ENCODE measurements around the gene BEAN1.
A peak's percentile ranks its signal among the peaks of the same experiment; 100 is the strongest.

The BEAN1 gene

DNA sequence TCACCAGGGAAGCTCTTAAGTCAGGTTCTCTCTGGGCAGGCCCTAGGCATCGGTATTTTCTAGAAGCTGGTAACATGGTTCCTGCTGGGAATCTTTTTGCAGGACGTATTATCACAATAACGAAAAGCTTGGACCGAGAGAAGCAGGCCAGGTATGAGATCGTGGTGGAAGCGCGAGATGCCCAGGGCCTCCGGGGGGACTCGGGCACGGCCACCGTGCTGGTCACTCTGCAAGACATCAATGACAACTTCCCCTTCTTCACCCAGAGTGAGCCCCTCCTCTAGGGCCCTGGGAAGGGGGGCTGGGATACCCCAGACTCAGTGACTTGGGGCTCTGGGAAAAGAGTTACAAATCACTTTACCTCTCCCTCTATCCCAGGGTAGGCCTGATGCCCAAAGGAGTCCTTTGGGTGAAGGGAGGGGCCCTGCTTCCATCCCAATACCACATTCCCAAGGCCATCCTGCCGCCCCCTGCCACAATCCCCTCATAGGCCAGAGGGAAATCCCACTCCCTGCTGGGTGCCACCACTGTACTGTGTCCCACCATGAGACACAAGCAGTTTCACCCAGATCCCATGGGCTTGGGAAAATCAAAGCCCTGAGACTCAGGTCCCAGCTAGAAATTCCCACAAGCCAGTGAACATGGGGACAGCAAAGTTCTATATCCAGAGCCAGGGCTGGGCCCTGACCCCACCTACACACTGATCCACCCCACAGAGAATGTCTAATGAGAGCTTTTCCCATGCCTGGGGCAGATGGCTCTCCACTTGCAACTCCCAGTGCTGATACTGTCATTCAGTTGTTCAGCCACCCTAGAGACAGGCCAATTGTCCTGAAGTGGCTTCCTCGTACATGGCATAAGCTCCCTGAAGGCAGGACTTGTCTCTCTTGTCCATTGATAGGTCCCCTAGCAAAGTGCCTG lies 37.6 kb upstream of the BEAN1 start:
- ATAC-seq (no peak), DNase-seq (no peak)
- H3K9me3 Mint-ChIP-seq: no peaks in the 10 kb centered on the region
- no peak overlapping the region for H3K27ac Mint-ChIP-seq
- H3K4me3 Mint-ChIP-seq: no peak overlapping the region
- H3K27me3 Mint-ChIP-seq: no peaks in the 10 kb centered on the region
- no peaks in the 10 kb centered on the region for H3K4me1 Mint-ChIP-seq

DNA sequence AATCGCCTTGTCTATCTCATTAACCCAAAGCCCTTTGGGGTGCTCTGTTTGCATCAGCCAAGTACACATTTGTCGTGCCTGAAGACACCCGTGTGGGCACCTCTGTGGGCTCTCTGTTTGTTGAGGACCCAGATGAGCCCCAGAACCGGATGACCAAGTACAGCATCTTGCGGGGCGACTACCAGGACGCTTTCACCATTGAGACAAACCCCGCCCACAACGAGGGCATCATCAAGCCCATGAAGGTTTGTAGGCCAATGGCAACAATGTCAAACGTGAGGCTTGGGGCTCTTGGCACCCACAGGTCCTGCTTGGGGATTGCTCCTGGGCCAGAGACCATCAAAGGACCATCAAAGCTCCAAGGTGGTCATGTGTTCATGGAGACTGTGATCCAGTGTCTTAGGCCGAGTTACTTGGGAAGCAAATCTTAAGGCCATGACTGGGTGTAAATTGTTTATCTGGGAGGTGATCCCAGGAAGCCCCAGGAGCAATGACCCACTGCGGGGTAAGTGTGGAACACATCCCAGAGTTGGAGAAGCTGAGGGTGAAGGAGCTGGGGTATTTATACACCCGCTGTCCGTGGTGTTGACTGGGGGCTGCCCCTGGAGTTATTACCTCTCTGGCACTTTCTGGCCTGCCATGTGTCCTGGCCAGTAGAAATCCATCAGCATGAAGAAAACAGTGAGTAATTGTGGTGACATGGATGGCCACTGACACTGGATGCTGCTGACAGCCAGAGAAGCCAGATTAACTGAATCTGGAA lies 36.6 kb upstream of the BEAN1 start:
- Mint-ChIP-seq H3K9me3 (no peaks in the 10 kb centered on the region), H3K27ac (peak overlapping the region in 1 of 2 donors; percentile 60), H3K4me1 (no peaks in the 10 kb centered on the region), H3K4me3 (no peak overlapping the region), H3K27me3 (no peaks in the 10 kb centered on the region)
- DNase-seq: no peak
- no peak for ATAC-seq

DNA sequence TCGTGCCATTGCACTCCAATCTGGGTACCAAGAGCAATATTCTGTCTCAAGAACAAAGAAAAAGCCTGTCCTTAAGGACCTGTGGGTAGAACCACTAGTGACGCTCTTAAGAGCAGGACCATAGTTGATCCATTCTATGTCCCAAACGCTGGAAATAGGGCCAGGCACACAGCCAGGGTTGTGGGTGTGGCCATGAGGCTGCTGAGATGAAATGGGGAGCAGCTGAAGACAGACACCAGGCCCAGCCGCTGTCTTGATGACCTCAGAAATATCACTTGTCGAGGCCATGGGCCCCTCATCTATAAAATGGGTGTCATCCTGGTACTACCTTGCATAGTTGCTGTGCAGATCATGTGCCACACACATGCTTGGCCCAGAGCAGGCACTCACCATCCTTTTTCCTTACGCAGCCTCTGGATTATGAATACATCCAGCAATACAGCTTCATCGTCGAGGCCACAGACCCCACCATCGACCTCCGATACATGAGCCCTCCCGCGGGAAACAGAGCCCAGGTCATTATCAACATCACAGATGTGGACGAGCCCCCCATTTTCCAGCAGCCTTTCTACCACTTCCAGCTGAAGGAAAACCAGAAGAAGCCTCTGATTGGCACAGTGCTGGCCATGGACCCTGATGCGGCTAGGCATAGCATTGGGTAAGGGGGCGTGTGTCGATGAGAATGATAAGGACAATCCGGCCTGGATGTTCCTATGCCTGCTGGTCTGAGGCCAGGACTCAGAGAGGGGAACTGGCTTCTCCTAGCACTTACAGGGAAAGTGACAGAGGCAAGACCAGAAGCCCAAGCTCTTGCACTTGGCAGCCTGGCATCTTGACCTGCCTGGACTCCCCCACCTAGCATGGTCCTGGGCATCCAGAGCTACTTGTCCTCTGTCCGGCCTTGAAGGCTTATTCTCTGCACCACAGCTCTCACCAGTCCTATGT lies 35.1 kb upstream of the BEAN1 start:
- no peaks in the 10 kb centered on the region for H3K9me3 Mint-ChIP-seq
- H3K4me3 Mint-ChIP-seq: no peak overlapping the region
- H3K27ac Mint-ChIP-seq: no peak overlapping the region

DNA sequence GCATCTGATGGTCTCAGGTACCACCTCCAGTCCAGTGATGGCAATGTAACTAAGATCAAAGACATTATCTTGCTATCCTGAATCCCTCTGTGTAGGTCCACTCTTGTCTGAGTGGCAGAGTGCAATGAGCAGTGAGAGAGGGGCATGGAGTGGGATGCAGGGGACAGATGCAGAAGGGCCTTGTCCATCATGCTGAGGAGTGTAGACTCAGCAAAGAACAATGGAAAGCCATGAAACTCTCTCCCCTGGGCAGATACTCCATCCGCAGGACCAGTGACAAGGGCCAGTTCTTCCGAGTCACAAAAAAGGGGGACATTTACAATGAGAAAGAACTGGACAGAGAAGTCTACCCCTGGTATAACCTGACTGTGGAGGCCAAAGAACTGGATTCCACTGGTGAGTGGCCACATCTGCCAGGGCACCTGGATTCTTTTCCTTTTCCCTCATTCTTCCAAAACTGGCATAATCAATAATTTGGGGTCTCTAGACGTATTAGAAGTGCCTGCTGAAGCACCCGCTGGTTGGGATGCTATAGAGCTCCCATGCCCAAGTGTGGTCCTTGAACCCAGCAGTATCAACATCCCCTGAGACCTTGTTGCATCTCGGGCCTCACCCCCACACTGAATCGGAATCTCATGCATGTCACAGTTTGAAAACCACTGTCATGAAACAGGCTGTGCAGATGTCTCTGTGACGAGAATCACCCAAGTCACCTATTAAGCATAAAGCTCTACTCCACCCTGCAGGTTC lies 31.1 kb upstream of the BEAN1 start:
- peaks cover 12% of the 10 kb centered on the region for H3K27me3 Mint-ChIP-seq
- no peaks in the 10 kb centered on the region for H3K4me1 Mint-ChIP-seq
- no peaks in the 10 kb centered on the region for H3K9me3 Mint-ChIP-seq
- H3K4me3 Mint-ChIP-seq: no peak overlapping the region
- no peak overlapping the region for H3K27ac Mint-ChIP-seq
- ATAC-seq (no peak), DNase-seq (no peak)

More for the DNA sequence above, 35.1 kb upstream of the BEAN1 start:
- no peak for ATAC-seq
- DNase-seq: no peak
- Mint-ChIP-seq H3K4me1 (no peaks in the 10 kb centered on the region), H3K27me3 (no peaks in the 10 kb centered on the region)

DNA sequence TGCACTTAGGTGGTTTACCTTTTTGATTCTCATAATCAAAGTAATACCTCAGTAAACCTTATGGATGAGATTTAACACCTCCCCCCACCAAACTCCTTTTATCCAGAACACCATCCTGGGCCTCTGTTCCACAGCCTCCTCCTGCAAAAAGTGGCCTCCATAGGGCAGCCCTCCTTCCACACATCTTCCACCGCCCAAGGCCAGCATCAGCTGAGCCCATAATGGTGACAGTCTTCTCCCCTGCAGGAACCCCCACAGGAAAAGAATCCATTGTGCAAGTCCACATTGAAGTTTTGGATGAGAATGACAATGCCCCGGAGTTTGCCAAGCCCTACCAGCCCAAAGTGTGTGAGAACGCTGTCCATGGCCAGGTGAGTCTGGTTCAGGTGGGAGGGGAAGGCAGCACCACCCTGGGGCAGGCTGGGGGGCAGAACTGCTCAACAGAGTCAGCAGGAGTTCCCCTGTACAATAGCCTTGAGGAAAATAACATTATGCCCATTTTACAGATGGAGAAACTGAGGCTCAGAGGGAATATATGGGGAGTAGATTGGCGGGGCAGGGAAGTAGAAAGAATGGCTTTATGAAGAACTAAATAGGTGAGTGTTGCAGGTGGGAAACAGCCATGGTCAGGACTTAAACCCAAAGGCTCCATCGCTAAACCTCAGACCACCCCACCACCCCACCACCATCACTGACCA lies 29.2 kb upstream of the BEAN1 start:
- Mint-ChIP-seq H3K27me3 (peaks cover 12% of the 10 kb centered on the region), H3K9me3 (no peaks in the 10 kb centered on the region), H3K4me3 (no peak overlapping the region), H3K27ac (no peak overlapping the region), H3K4me1 (no peaks in the 10 kb centered on the region)
- no peak for DNase-seq
- ATAC-seq: no peak

DNA sequence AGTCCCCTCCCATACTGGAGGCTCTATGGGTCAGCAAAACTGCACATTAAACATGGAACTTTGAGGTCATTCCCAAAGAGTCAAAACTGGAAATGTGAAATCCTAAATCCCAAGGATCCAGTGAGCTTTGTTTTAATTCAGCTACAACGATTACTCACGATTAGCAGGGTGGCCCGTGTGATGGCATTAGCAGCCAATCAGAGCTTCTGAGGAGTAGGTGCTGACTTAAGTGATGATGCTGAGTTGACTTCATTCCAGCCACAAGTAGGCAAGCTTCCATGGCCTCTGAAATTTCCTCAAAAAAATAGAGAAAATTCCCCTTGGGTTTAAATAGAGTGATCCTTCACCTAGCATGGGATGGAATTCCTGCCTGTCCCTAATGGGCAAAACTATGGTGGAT lies 28.1 kb upstream of the BEAN1 start:
- DNase-seq (no peak), ATAC-seq (no peak)
- H3K4me1 Mint-ChIP-seq: no peaks in the 10 kb centered on the region
- no peaks in the 10 kb centered on the region for H3K9me3 Mint-ChIP-seq
- no peak overlapping the region for H3K4me3 Mint-ChIP-seq
- peaks cover 12% of the 10 kb centered on the region for H3K27me3 Mint-ChIP-seq
- H3K27ac Mint-ChIP-seq: no peak overlapping the region

DNA sequence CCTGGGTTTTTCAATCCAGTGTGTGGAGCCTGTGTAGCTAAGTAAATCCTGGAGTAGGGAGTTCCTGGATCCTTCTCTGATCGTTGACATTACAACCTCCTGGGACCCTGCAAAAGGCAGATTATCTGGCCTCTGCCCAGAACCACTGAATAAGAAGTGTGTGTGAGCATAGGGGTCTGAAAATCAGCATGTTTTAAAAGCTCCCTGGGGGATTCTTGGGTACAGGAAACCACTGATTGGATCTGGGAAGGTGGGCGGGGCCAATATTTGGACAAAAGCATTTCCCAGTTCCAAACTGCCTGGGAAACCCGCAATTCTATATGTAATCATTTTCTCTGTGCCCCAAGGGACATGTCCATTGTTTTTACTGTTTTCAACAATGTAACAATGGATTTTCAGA lies 27.2 kb upstream of the BEAN1 start:
- H3K4me3 Mint-ChIP-seq: no peak overlapping the region
- no peaks in the 10 kb centered on the region for H3K4me1 Mint-ChIP-seq
- no peak overlapping the region for H3K27ac Mint-ChIP-seq
- no peaks in the 10 kb centered on the region for H3K9me3 Mint-ChIP-seq
- ATAC-seq: no peak
- H3K27me3 Mint-ChIP-seq: peaks cover 15% of the 10 kb centered on the region
- DNase-seq: no peak

DNA sequence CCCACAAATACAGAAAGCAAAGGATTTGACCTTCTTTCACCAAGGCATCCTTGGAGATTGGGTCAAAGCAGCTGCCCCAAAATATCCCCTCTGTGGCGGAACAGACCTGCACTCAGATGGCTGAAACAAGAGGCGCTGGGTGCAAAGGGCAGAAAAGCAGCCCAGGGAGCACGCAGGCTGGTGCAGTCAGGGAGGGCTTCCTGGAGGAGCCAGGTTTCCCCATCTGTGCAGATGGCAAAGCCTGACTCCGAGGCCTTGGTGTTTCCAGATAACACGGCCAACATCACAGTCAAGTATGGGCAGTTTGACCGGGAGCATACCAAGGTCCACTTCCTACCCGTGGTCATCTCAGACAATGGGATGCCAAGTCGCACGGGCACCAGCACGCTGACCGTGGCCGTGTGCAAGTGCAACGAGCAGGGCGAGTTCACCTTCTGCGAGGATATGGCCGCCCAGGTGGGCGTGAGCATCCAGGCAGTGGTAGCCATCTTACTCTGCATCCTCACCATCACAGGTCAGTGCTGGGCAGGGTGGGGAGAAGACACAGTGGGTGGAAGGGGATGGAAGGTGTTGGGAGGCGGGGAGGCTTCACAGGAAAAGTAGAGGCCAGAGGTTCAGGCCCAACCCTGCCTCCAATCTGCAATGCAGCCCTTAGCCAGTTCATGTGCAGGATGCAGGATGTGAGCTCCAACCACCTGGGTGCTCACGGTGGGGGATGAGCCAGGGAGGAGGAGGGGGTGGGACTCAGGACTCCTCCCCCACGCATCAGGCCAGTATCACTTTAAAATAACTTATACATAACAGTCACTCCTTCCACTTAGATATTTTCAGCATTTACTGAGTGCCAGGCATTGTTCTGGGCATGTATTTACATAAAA lies 26.4 kb upstream of the BEAN1 start:
- DNase-seq: no peak
- no peaks in the 10 kb centered on the region for H3K4me1 Mint-ChIP-seq
- no peak for ATAC-seq
- H3K4me3 Mint-ChIP-seq: no peak overlapping the region
- H3K9me3 Mint-ChIP-seq: no peaks in the 10 kb centered on the region
- no peak overlapping the region for H3K27ac Mint-ChIP-seq
- peaks cover 23% of the 10 kb centered on the region for H3K27me3 Mint-ChIP-seq

DNA sequence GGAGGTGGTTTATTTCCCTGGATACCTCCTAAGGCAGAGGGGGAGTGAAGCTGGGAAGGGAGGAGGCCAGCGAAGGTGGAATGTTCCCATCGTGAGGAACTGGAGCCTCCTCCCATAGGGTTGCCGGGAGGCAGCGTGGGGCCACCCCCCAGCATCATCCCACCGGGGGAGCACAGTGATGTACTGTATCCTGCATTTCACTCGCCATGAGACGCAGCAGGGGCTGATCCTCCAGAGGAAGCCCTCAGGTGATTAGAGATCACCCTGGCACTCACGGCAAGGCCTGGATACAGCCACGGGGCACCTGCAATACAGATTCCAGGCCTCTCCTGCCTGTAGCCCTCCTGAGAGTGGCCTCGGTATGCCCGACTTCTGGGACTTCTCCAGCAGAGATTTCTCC lies 25.5 kb upstream of the BEAN1 start:
- Mint-ChIP-seq H3K9me3 (no peaks in the 10 kb centered on the region), H3K4me3 (no peak overlapping the region), H3K27me3 (peaks cover 31% of the 10 kb centered on the region), H3K4me1 (no peaks in the 10 kb centered on the region), H3K27ac (no peak overlapping the region)
- DNase-seq: no peak
- no peak for ATAC-seq

DNA sequence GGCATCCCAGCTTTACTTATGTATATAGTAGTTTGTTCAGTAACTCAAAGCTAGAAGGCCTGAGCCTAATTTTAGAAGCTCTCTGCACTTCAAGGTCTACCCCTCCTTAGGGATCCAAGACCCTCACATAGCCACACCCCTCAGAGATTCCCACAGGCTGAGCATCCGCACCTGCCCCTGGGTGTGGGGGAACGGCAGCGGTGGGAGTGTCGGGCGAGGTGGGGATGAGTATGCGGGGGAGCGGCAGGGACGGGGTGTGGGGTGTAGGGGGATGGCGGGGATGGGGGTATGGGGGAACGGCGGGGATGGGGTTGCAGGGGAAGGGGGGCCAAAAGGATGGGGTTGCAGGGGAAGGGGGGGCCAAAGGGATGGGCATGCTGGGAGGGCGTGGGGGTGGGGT lies 24.9 kb upstream of the BEAN1 start:
- Mint-ChIP-seq H3K9me3 (no peaks in the 10 kb centered on the region), H3K4me1 (peaks cover 5% of the 10 kb centered on the region), H3K27ac (no peak overlapping the region), H3K27me3 (peaks cover 31% of the 10 kb centered on the region), H3K4me3 (no peak overlapping the region)
- ATAC-seq (no peak), DNase-seq (no peak)

DNA sequence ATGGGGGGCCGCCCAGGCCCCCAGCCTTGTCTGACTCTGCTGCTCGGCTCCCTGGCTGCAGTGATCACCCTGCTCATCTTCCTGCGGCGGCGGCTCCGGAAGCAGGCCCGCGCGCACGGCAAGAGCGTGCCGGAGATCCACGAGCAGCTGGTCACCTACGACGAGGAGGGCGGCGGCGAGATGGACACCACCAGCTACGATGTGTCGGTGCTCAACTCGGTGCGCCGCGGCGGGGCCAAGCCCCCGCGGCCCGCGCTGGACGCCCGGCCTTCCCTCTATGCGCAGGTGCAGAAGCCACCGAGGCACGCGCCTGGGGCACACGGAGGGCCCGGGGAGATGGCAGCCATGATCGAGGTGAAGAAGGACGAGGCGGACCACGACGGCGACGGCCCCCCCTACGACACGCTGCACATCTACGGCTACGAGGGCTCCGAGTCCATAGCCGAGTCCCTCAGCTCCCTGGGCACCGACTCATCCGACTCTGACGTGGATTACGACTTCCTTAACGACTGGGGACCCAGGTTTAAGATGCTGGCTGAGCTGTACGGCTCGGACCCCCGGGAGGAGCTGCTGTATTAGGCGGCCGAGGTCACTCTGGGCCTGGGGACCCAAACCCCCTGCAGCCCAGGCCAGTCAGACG lies 24.4 kb upstream of the BEAN1 start:
- H3K27ac Mint-ChIP-seq: no peak overlapping the region

DNA sequence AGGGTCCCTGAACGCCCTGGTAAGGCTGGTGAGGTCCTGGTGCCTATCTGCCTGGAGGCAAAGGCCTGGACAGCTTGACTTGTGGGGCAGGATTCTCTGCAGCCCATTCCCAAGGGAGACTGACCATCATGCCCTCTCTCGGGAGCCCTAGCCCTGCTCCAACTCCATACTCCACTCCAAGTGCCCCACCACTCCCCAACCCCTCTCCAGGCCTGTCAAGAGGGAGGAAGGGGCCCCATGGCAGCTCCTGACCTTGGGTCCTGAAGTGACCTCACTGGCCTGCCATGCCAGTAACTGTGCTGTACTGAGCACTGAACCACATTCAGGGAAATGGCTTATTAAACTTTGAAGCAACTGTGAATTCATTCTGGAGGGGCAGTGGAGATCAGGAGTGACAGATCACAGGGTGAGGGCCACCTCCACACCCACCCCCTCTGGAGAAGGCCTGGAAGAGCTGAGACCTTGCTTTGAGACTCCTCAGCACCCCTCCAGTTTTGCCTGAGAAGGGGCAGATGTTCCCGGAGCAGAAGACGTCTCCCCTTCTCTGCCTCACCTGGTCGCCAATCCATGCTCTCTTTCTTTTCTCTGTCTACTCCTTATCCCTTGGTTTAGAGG lies 23.5 kb upstream of the BEAN1 start:
- Mint-ChIP-seq H3K27me3 (peaks cover 20% of the 10 kb centered on the region), H3K4me3 (no peak overlapping the region), H3K4me1 (peaks cover 16% of the 10 kb centered on the region), H3K9me3 (no peaks in the 10 kb centered on the region), H3K27ac (peak overlapping the region; percentile 8 to 83)
- DNase-seq: no peak
- no peak for ATAC-seq

More for the DNA sequence above, 24.4 kb upstream of the BEAN1 start:
- ATAC-seq (no peak), DNase-seq (no peak)
- Mint-ChIP-seq H3K9me3 (no peaks in the 10 kb centered on the region), H3K4me1 (peaks cover 6% of the 10 kb centered on the region), H3K27me3 (peaks cover 30% of the 10 kb centered on the region), H3K4me3 (no peak overlapping the region)

All from stimulated activated naive CD8-positive, alpha-beta T cell treated with anti-CD3 and anti-CD28 coated beads, Interleukin-15, amount 100 ng/mL, for 72 hours (primary cell).